Mammary epithelial cell (primary cell): ENCODE data around the gene TTPAL.

Experiments used
- CTCF ChIP-seq, 2 donors: IDR thresholded peaks in 1 of 2; conservative IDR thresholded peaks in 1 of 2; 2 replicates each; pipeline ENCODE4 v1.5.1; 2011 to 2012; ENCODE audit warnings: inconsistent platforms in 2 of 2, low read length in 2 of 2, mild to moderate bottlenecking in 2 of 2, control low read depth in 1 of 2, low read depth in 1 of 2; ENCODE audit not compliant: insufficient read depth in 1 of 2; ENCODE audit errors: extremely low read depth in 1 of 2
- EZH2 ChIP-seq: IDR thresholded peaks from 2 replicates; pipeline ENCODE4 v1.6.1; 2012; ENCODE audit warnings: low read length, inconsistent platforms, borderline replicate concordance

- TF ChIP-seq EZH2, result no peak
- no peak for TF ChIP-seq CTCF (conservative IDR thresholded peaks at IDR 0.05 in 1 of 2, IDR thresholded peaks at IDR 0.05 in 1 of 2; ENCODE audit: extremely low read depth in 1 of 2, insufficient read depth in 1 of 2, low read depth in 1 of 2, low read length in 2 of 2)
These were observed 42.8 kb upstream of the TTPAL start for GRCh38 chr20:44432618-44433577.
